ENCODE data around the gene C3.
A peak's percentile ranks its signal among the peaks of the same experiment; 100 is the strongest.
"Not testable (repeated sequence)": the region's sequence is repeated elsewhere in the genome, so short reads cannot be mapped to it uniquely, and the experiment has no call there.

The C3 gene

GRCh38 chr19:6663236-6664201 is 56.9 kb downstream of the C3 start:
- DNase-seq (ENCODE audit: low read depth in 3 of 3), result peak in 1 of 3 experiments; percentile 52

- no peak for DNase-seq (ENCODE audit: low read depth in 3 of 3)
These were observed 57.7 kb downstream of the C3 start for GRCh38 chr19:6662702-6663101.

- DNase-seq (ENCODE audit: low read depth in 3 of 3), result peak in 2 of 3 experiments; percentile 56 to 57
These were observed 58.8 kb downstream of the C3 start for GRCh38 chr19:6661509-6662244.

GRCh38 chr19:6660930-6661329 is 59.5 kb downstream of the C3 start:
- no peak for DNase-seq (ENCODE audit: low read depth in 3 of 3)

- not testable (repeated sequence) for DNase-seq (ENCODE audit: low read depth in 3 of 3)
These were observed 64.1 kb downstream of the C3 start for GRCh38 chr19:6656390-6656789.

- peak in 2 of 3 experiments; percentile 50 to 64 for DNase-seq (ENCODE audit: low read depth in 3 of 3)
These were observed 65.8 kb downstream of the C3 start for GRCh38 chr19:6654347-6655310.

- DNase-seq (ENCODE audit: low read depth in 3 of 3), result no peak
These were observed 67.7 kb downstream of the C3 start for GRCh38 chr19:6652805-6653094.

- DNase-seq (ENCODE audit: low read depth in 3 of 3), result no peak
These were observed 68.3 kb downstream of the C3 start for GRCh38 chr19:6651965-6652804.

- no peak for DNase-seq (ENCODE audit: low read depth in 3 of 3)
These were observed 71.3 kb downstream of the C3 start for GRCh38 chr19:6649185-6649584.

GRCh38 chr19:6648141-6648715 is 72.2 kb downstream of the C3 start:
- no peak for DNase-seq (ENCODE audit: low read depth in 3 of 3)

GRCh38 chr19:6644796-6645195 is 75.7 kb downstream of the C3 start:
- no peak for DNase-seq (ENCODE audit: low read depth in 3 of 3)

- not testable (repeated sequence) for DNase-seq (ENCODE audit: low read depth in 3 of 3)
These were observed 80.1 kb downstream of the C3 start for GRCh38 chr19:6640333-6640732.

GRCh38 chr19:6639439-6639838 is 81.0 kb downstream of the C3 start:
- peak in 1 of 3 experiments; percentile 32 for DNase-seq (ENCODE audit: low read depth in 3 of 3)

GRCh38 chr19:6633456-6633813 is 87.0 kb downstream of the C3 start:
- DNase-seq (ENCODE audit: low read depth in 3 of 3), result not testable (repeated sequence)

- peak in 2 of 3 experiments; percentile 16 to 63 for DNase-seq (ENCODE audit: low read depth in 3 of 3)
These were observed 87.5 kb downstream of the C3 start for GRCh38 chr19:6632747-6633455.

GRCh38 chr19:6632002-6632621 is 88.3 kb downstream of the C3 start:
- DNase-seq (ENCODE audit: low read depth in 3 of 3), result peak; percentile 57 to 88 (median 75)

Measured in stimulated activated CD4-positive, alpha-beta T cell treated with anti-CD3 and anti-CD28 coated beads, TNF-alpha, amount 100 ng/mL, for 24 hours (primary cell).